CD4-positive, alpha-beta T cell treated with Interleukin-17A for 1 hour (primary cell): ENCODE measurements around the gene TLE2.
A peak's percentile ranks its signal among the peaks of the same experiment; 100 is the strongest.

ENCODE experiments used
- DNase-seq: peaks from one replicate; pipeline ENCODE4 v3.0.0-alpha.2; 2020

Gene TLE2

GRCh38 chr19:3036119-3036976, 7.3 kb upstream of the TLE2 start:
- DNase-seq = peak; percentile 85

- peak; percentile 99 for DNase-seq
Measured at GRCh38 chr19:3035542-3036118, 6.5 kb upstream of the TLE2 start.

GRCh38 chr19:3034656-3035541, 5.8 kb upstream of the TLE2 start:
- DNase-seq = peak; percentile 48

GRCh38 chr19:3034406-3034655, 5.3 kb upstream of the TLE2 start:
- DNase-seq = no peak

- no peak for DNase-seq
Measured at GRCh38 chr19:3033595-3034405, 4.7 kb upstream of the TLE2 start.

- no peak for DNase-seq
Measured at GRCh38 chr19:3031607-3031867, 2.5 kb upstream of the TLE2 start.

- DNase-seq = no peak
Measured at GRCh38 chr19:3028305-3029064, 595 bp downstream of the TLE2 start.

GRCh38 chr19:3027981-3028304, 1.1 kb downstream of the TLE2 start:
- DNase-seq = no peak

GRCh38 chr19:3027292-3027691, 1.8 kb downstream of the TLE2 start:
- DNase-seq = no peak

GRCh38 chr19:3026768-3027167, 2.3 kb downstream of the TLE2 start:
- no peak for DNase-seq

- DNase-seq = no peak
Measured at GRCh38 chr19:3025549-3025886, 3.6 kb downstream of the TLE2 start.

GRCh38 chr19:3024870-3025548, 4.1 kb downstream of the TLE2 start:
- no peak for DNase-seq

- DNase-seq = no peak
Measured at GRCh38 chr19:3024509-3024869, 4.6 kb downstream of the TLE2 start.

GRCh38 chr19:3020321-3020960, 8.6 kb downstream of the TLE2 start:
- no peak for DNase-seq

- no peak for DNase-seq
Measured at GRCh38 chr19:3019211-3019854, 9.7 kb downstream of the TLE2 start.

GRCh38 chr19:3017923-3018322, 11.2 kb downstream of the TLE2 start:
- no peak for DNase-seq

GRCh38 chr19:3015126-3016057, 13.7 kb downstream of the TLE2 start:
- DNase-seq = no peak

GRCh38 chr19:3014135-3014534, 14.9 kb downstream of the TLE2 start:
- DNase-seq = no peak

GRCh38 chr19:3013263-3013725, 15.8 kb downstream of the TLE2 start:
- DNase-seq = no peak
